C1 segment of cervical spinal cord (tissue), 14 donors: ENCODE results near the gene ZNF775.
A peak's percentile ranks its signal among the peaks of the same experiment; 100 is the strongest.

Source experiments
- DNase-seq, 14 donors: peaks; one replicate each; lab custom pipeline; 2025; lab: John Stamatoyannopoulos, UW

ZNF775 gene

GRCh38 chr7:150435390-150436073, 56.4 kb downstream of the ZNF775 start:
- DNase-seq: peak in 6 of 14 donors; percentile 21 to 76 (median 47)

- no peak for DNase-seq
Measured at GRCh38 chr7:150439967-150440366, 60.8 kb downstream of the ZNF775 start.

- DNase-seq: no peak
Measured at GRCh38 chr7:150441524-150441923, 62.4 kb downstream of the ZNF775 start.

GRCh38 chr7:150442811-150443210, 63.7 kb downstream of the ZNF775 start:
- no peak for DNase-seq

GRCh38 chr7:150443793-150444540, 64.8 kb downstream of the ZNF775 start:
- DNase-seq: no peak

GRCh38 chr7:150444674-150445365, 65.7 kb downstream of the ZNF775 start:
- no peak for DNase-seq

GRCh38 chr7:150446288-150446938, 67.3 kb downstream of the ZNF775 start:
- DNase-seq: no peak
